Esophagus squamous epithelium (tissue), 5 donors: ENCODE results near the gene ANKRD31. TPM values are rescaled to one million over a fixed set of nuclear protein-coding genes. Genes with fewer than 3 reads are reported as not detected.
"Not testable (repeated sequence)": the region's sequence is repeated elsewhere in the genome, so short reads cannot be mapped to it uniquely, and the experiment has no call there.

Experiments
- DNase-seq: peaks from one replicate; lab custom pipeline; 2025; lab: John Stamatoyannopoulos, UW
- H3K27ac ChIP-seq, 4 donors: fragments of 200-600 bp; sonication (generic); one replicate each; pipeline ENCODE4 v1.5.1; 2016 to 2019; ENCODE audit warnings: mild to moderate bottlenecking in 1 of 4
- H3K27me3 ChIP-seq, 4 donors: fragments of 200-600 bp; sonication (generic); 1 replicate in 3 of 4; 2 replicates in 1 of 4; pipeline versions ENCODE4 v1.5.1 to v1.6.0; 2017 to 2021; ENCODE audit warnings: antibody characterized with exemption in 1 of 4
- H3K36me3 ChIP-seq, 3 donors: fragments of 200-600 bp; sonication (generic); one replicate each; pipeline ENCODE4 v1.5.1; 2016 to 2019
- H3K4me1 ChIP-seq, 3 donors: fragments of 200-600 bp; sonication (generic); one replicate each; pipeline ENCODE4 v1.5.1; 2017 to 2019
- H3K4me3 ChIP-seq, 4 donors: fragments of 200-600 bp; sonication (generic); 1 replicate in 3 of 4; 2 replicates in 1 of 4; pipeline ENCODE4 v1.5.1; 2016 to 2019; ENCODE audit warnings: mild to moderate bottlenecking in 2 of 4, moderate library complexity in 1 of 4
- H3K9me3 ChIP-seq, 3 donors: fragments of 200-600 bp; sonication (generic); one replicate each; pipeline ENCODE4 v1.5.1; 2016 to 2019
- POLR2A ChIP-seq, 4 donors: fragments of 450-650 bp; IDR thresholded peaks; one replicate each; pipeline ENCODE4 v1.6.1; 2017; ENCODE audit warnings: antibody characterized with exemption in 4 of 4, mild to moderate bottlenecking in 4 of 4, moderate library complexity in 3 of 4
- WGBS, 2 donors: methylation state at CpG; one replicate each; pipeline ENCODE4 v1.1.5; 2018; 5-methylcytosine and 5-hydroxymethylcytosine counted together
- intact Hi-C: fragments of 100-400 bp; cut with DNase I; formaldehyde crosslinking; loops from one replicate; pipeline ENCODE4 v1.15.0; 2022
- total RNA-seq, 4 donors: library from RNA; depleted of rRNA; stranded (reverse); fragments of >200 nt; gene quantifications; one replicate each; pipeline ENCODE4 v1.1.0, GENCODE V29; 2016
- TF ChIP-seq, protein P1 (sequence below), 6 experiments: fragments of 450-650 bp in 4 of 6; fragments of 200-600 bp in 2 of 6; sonication (generic) in 2 of 6; IDR thresholded peaks; one replicate each; pipeline ENCODE4 v1.5.1; 2016 to 2019; ENCODE audit warnings: antibody characterized with exemption in 6 of 6, mild to moderate bottlenecking in 4 of 6, moderate library complexity in 4 of 6
- donor health status: DM: yes; HTN: yes; CAD: no.

ANKRD31 gene
- total RNA-seq, 4 donors from 2014 or later = 0.19 to 1.1 (median 0.54) TPM

DNA sequence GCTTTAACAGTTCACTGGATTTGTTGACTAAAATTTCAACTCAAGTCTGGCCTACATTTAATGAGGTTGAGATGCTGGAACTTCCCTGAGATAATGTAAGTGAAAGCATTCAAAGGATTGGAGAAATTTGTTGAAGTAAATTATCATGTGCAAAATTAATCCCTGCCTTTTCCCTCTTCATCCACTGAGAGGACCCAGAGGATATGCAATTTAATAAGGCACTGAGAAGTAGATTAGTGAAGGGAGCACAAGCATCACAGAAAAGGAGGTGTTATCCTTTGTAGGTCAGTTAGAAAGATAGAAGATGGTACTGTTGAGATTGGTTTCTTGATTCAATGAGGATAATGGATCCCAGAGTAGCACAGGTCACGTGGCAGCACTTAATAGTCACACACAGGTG, 42.6 kb upstream of the ANKRD31 start:
- Histone ChIP-seq H3K4me1 (no peaks in the 10 kb centered on the region), H3K36me3 (no peaks in the 10 kb centered on the region), H3K27me3 (no peaks in the 10 kb centered on the region), H3K9me3 (no peaks in the 10 kb centered on the region), H3K4me3 (no peak overlapping the region), H3K27ac (no peak overlapping the region)
- no peak for DNase-seq
- TF ChIP-seq, protein P1, sequence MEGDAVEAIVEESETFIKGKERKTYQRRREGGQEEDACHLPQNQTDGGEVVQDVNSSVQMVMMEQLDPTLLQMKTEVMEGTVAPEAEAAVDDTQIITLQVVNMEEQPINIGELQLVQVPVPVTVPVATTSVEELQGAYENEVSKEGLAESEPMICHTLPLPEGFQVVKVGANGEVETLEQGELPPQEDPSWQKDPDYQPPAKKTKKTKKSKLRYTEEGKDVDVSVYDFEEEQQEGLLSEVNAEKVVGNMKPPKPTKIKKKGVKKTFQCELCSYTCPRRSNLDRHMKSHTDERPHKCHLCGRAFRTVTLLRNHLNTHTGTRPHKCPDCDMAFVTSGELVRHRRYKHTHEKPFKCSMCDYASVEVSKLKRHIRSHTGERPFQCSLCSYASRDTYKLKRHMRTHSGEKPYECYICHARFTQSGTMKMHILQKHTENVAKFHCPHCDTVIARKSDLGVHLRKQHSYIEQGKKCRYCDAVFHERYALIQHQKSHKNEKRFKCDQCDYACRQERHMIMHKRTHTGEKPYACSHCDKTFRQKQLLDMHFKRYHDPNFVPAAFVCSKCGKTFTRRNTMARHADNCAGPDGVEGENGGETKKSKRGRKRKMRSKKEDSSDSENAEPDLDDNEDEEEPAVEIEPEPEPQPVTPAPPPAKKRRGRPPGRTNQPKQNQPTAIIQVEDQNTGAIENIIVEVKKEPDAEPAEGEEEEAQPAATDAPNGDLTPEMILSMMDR (IDR thresholded peaks at IDR 0.05) = no peak
- TF ChIP-seq POLR2A (IDR thresholded peaks at IDR 0.05) = no peak
- intact Hi-C loops = no loop called here
- 57 to 63% methylated on average over 1 of the region's 1 CpG for WGBS, 2 donors

DNA sequence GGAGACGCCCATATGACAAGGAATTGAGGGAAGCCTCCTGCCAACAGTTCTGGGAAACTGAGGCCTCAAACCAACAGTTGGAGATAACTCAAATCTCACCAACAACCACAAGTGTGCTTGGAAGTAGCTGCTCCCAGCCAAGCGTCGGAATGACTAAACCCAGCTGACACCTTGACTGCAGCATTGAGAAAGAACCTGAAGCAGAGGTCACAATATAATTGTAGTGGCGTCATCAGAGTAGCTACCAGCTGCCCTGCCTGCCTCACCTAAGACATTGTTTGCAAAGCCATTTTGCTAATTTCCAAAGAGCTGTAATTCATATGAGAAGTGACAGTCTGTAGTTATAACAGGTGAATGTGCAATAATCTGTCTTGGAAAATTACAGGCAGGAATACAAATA, 40.8 kb upstream of the ANKRD31 start:
- Histone ChIP-seq H3K9me3 (no peaks in the 10 kb centered on the region), H3K27me3 (no peaks in the 10 kb centered on the region), H3K27ac (no peak overlapping the region), H3K4me3 (no peak overlapping the region), H3K4me1 (no peaks in the 10 kb centered on the region), H3K36me3 (no peaks in the 10 kb centered on the region)
- intact Hi-C loops = no loop called here
- DNase-seq = no peak
- TF ChIP-seq, protein P1 (IDR thresholded peaks at IDR 0.05) = no peak
- TF ChIP-seq POLR2A (IDR thresholded peaks at IDR 0.05) = no peak
- WGBS, 2 donors = 77 to 88% methylated on average over 3 to 4 of the region's 4 CpGs

DNA sequence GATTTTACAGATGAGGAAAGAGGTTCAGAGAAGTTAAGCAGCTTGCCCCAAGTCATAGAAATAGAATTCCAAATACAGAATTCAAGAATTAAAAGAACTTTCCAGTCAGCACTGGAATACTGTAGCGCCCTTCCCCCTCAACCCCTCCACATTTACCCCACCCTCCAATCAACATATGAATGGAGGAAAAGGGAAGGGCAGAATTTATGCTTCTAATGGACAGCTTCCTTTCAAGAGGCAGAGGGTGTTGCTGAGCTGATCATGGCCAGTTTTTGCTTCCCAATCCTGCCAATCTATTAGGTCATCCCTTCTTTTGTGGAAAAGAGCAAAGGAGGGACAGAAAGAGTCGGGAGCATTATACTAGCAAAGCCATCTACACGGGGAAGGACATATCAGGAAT, 39.1 kb upstream of the ANKRD31 start:
- DNase-seq = no peak
- H3K27me3 ChIP-seq = no peaks in the 10 kb centered on the region
- no peaks in the 10 kb centered on the region for H3K36me3 ChIP-seq
- no peak overlapping the region for H3K27ac ChIP-seq
- intact Hi-C loops = no loop called here
- no peaks in the 10 kb centered on the region for H3K4me1 ChIP-seq
- H3K4me3 ChIP-seq = no peak overlapping the region
- WGBS, 2 donors = 59 to 74% methylated on average over 3 of the region's 3 CpGs
- no peaks in the 10 kb centered on the region for H3K9me3 ChIP-seq
- TF ChIP-seq POLR2A (IDR thresholded peaks at IDR 0.05) = no peak
- TF ChIP-seq, protein P1 (IDR thresholded peaks at IDR 0.05) = no peak

DNA sequence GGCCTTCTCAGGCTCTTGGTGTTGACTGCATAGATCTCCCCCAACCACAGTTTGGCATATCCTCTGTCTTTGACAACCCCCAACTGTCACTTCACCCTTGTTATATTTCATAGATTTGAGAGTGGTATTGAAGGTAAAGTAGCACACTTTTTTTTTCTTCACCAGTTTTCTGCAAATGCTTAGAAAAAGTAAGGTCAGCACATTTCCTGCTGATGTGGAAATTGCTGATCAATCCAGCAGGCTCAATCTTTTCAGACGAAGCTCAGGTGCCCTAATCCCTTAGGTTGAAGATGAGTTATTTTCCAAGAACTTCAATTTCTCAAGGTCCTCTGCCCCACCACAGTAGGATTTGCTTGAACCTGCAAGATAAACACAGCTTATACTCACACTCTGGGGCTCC, 38.5 kb upstream of the ANKRD31 start:
- Histone ChIP-seq H3K36me3 (no peaks in the 10 kb centered on the region), H3K4me3 (no peak overlapping the region), H3K9me3 (no peaks in the 10 kb centered on the region), H3K4me1 (no peaks in the 10 kb centered on the region), H3K27ac (no peak overlapping the region), H3K27me3 (no peaks in the 10 kb centered on the region)
- intact Hi-C loops = no loop called here
- DNase-seq = no peak
- WGBS, 2 donors = 56 to 70% methylated on average over 1 of the region's 1 CpG
- TF ChIP-seq POLR2A (IDR thresholded peaks at IDR 0.05) = no peak
- TF ChIP-seq, protein P1 (IDR thresholded peaks at IDR 0.05) = no peak

DNA sequence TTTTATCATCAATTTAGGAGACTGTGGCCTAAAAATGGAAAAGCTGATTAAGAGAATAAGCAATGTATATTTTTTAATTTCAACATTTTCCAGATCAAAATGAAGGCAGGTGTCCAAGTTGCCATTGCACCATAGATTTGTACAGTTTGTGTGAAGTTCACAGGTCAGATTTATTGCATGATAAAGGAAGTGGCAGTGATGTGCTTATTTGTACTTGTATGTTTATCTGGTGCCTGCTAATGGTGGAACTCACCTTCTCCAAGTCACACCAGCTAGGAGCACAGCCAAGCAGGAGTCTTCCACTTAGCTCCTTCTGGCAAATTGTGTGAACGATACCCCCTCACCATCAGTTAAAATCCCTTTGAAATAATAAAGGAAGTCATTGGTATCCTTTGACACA, 37.8 kb upstream of the ANKRD31 start:
- Histone ChIP-seq H3K27ac (no peak overlapping the region), H3K4me1 (no peaks in the 10 kb centered on the region), H3K36me3 (no peaks in the 10 kb centered on the region), H3K27me3 (no peaks in the 10 kb centered on the region), H3K9me3 (no peaks in the 10 kb centered on the region), H3K4me3 (no peak overlapping the region)
- intact Hi-C loops = no loop called here
- no peak for DNase-seq
- 83 to 100% methylated on average over 1 of the region's 1 CpG for WGBS, 2 donors
- TF ChIP-seq POLR2A (IDR thresholded peaks at IDR 0.05) = no peak
- TF ChIP-seq, protein P1 (IDR thresholded peaks at IDR 0.05) = no peak

DNA sequence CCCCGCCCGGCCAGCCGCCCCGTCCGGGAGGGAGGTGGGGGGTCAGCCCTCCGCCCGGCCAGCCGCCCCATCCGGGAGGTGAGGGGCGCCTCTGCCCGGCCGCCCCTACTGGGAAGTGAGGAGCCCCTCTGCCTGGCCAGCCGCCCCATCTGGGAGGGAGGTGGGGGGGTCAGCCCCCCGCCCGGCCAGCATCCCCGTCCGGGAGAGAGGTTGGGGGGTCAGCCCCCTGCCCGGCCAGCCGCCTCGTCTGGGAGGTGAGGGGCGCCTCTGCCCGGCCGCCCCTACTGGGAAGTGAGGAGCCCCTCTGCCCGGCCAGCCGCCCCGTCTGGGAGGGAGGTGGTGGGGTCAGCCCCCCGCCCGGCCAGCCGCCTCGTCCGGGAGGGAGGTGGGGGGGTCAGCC, 33.9 kb upstream of the ANKRD31 start:
- H3K4me3 ChIP-seq, DNase-seq, H3K9me3 ChIP-seq, H3K4me1 ChIP-seq, intact Hi-C loops, H3K27ac ChIP-seq, H3K36me3 ChIP-seq, H3K27me3 ChIP-seq: not testable (repeated sequence)
- no CpG with 5 or more reads among the region's 31 CpGs for WGBS, 2 donors
